HG03565 (cell line): ENCODE results near the gene SLC9A7.
A peak's percentile ranks its signal among the peaks of the same experiment; 100 is the strongest.

Source experiments
- ATAC-seq: cut with Tn5 transposase; IDR thresholded peaks from one replicate; pipeline ENCODE4 v1.9.1; 2021; ENCODE audit warnings: mild to moderate bottlenecking, moderate library complexity; ENCODE audit not compliant: unreplicated experiment

The SLC9A7 gene

DNA sequence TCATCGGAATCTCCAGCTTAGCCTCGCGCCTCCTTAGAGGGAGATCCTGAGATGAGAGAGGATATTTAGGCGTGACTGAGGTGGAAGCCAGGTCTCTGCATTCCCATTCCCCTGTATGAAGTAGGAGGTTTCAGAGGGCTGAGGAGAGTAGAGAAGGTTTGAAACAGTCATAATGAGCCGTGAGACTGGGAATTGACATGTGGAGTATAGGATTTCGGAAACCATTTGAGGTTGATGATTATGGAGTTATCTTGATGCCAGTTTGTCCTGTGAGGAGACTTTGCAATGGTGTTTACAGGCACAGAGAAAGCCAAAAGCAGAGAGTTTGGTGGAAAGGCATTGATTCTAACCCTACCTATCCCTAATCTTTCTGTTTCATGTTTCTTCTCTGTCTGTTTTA lies 183.3 kb downstream of the SLC9A7 start:
- no peak for ATAC-seq

GRCh38 chrX:46574774-46575381 lies 184.0 kb downstream of the SLC9A7 start:
- ATAC-seq: no peak

DNA sequence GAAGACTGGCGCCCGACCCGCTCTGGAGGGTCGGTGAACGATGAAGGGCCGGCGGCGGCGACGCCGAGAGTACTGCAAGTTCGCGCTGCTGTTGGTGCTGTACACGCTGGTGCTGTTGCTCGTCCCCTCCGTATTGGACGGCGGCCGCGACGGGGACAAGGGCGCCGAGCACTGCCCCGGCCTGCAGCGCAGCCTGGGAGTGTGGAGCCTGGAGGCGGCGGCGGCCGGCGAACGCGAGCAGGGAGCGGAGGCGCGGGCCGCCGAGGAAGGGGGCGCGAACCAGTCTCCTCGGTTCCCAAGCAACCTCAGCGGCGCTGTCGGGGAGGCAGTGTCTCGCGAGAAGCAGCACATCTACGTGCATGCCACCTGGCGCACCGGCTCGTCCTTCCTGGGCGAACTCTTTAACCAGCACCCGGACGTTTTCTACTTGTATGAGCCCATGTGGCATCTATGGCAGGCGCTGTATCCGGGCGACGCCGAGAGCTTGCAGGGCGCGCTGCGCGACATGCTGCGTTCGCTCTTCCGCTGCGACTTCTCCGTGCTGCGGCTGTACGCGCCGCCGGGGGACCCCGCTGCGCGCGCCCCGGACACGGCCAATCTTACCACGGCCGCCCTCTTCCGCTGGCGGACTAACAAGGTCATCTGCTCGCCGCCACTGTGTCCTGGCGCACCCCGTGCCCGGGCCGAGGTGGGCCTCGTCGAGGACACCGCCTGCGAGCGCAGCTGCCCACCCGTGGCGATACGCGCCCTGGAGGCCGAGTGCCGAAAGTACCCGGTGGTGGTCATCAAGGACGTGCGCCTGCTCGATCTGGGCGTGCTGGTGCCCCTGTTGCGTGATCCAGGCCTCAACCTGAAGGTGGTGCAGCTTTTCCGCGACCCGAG lies 184.8 kb downstream of the SLC9A7 start:
- ATAC-seq: peak; percentile 22

DNA sequence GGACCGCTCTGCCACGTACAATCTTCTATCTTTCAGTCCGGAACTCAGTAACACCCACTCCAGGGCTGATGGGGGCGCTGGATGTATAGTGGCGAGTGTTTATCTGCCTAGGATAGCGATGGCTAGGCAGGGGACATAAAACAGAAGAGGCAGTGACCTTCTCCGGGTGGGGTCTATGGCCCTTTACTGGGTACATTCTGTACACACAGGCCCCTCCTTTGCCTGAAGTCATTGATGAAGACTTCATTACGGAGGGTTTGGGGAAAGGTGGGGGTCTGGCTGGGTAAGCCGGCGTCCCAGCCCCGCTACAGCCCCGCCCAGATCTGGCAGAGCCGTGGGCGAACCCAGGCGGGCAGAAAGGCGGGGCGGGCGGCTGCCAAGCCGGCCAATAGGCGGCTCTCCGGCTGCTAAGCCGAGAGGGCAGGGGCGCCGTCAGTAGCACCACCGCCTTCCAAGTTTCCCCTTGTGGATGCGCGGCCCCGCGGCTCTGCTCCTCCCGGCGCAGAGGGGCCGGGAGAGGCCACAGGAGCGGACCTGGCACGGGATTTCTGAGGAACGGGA lies 185.5 kb downstream of the SLC9A7 start, which contains the start of gene CHST7:
Gene CHST7 (plus strand): TSS at position 435 of the 561 bp plus-strand sequence. CDS start 167 bp downstream, outside the sequence.
- peak; percentile 25 for ATAC-seq

DNA sequence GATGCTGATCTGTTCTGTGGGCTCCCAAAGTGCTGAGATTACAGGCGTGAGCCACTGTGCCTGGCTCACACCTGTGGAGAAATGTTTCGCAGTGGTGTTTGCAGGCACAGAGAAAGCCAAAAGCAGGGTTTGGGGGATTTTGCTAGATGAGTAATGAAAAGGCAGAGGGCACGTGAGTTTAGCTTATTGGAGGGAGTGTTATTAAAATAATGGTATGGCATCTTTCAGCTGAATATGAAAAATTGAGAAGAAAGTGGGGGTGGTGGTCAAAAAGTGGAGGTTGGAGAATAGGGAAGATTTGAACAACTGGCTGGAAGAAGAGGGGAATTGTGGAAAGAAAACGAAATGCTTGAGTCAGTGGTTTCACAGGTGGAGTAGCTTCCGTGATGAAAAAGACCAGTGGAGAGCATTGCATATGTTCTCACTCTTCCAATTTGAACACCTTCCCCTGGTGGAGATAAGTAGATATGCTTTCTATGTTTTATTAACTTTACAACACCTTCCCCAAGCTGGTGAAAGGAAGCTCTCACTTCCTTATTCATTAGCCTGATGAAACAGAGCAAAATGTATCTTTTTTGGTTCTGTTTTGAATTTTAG lies 186.5 kb downstream of the SLC9A7 start:
- peak; percentile 41 for ATAC-seq

GRCh38 chrX:46571423-46572339 lies 187.2 kb downstream of the SLC9A7 start:
- no peak for ATAC-seq

DNA sequence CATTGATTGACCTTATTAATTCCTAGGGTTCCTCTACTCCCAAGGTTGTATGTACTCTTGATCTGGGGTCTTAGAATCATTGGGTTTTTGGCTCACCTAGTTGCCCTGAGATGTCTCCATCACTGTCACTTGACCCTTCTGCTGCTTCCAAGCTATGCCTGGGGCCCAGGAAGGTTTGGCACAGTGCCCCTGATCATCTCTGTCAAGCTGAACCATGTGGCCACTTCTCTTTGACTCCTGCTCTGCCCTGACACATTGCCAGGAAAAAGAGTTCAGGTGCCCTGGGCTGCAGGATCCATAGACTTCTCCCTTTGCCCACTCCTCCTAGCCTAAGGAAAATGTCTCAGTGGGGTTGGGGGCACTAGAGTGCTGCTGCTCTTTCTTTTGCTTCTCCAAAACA lies 189.3 kb downstream of the SLC9A7 start:
- ATAC-seq: no peak

DNA sequence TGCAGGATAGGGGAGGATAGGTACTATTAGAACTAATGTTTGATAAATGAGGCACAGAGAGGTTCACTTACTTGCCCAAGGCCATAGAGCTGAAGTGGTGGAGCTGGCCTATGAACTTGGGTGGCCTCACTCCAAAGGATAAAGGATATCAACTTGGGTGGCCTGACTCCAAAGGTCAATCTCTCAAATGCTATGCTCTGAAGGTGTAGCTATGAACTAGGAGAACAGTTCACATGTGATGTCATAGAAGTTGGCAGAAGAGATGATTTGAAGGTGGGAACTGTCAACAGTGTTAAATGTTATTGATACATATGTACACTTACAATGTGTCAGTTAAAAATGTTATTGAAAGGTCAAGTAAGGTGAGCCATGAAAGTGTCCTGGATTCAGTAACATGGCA lies 191.5 kb downstream of the SLC9A7 start:
- no peak for ATAC-seq

- ATAC-seq: peak; percentile 95
Observed at GRCh38 chrX:46561824-46562657, 196.9 kb downstream of the SLC9A7 start.

DNA sequence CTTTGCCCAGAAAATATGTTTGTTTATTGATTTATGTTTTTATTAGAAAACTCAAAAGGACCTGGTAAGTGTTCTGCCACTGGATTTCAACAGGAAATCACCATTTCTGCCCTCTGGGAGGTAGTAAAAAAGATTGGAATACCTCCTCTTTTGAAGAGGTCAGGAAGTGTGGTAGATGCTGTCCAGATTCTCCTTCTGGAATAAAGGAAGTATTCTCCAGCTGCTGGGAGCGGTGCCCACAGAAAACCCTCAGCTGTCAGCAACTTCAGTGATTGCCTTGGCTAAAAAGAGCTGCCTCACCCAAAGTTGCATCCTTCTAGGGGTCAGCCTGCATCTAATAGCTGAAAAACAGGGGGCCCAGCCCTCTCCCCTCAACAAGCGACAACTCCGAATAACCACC lies 199.9 kb downstream of the SLC9A7 start:
- ATAC-seq: no peak

DNA sequence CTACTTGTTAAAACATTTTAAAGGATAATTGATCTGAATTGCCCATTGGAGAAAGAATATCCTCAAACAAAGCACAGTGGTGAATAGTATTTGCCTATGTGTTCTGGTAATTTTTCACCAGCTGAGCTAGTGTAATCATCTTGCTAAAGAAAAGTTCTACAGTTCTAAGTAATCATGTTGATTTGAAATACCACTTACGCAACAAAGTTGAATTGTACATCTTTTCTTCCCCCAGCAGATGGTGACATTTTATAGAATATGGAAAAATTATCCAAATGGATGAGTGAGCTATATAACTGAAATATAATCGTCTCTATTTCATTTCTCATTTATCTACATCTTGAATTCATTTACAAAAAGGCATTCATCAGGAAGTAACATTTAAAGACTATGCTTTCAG lies 204.0 kb downstream of the SLC9A7 start:
- no peak for ATAC-seq

- no peak for ATAC-seq
Observed at GRCh38 chrX:46553935-46554334, 205.0 kb downstream of the SLC9A7 start.

GRCh38 chrX:46551494-46552128 lies 207.3 kb downstream of the SLC9A7 start:
- no peak for ATAC-seq

GRCh38 chrX:46549914-46550313 lies 209.0 kb downstream of the SLC9A7 start:
- ATAC-seq: no peak
